Skeletal muscle satellite cell (primary cell): Measurements from ENCODE around the gene CEP83.

Source experiments
- H3K27me3 ChIP-seq: 2 replicates; pipeline ENCODE4 v1.7.0; 2013; ENCODE audit warnings: low read length; ENCODE audit not compliant: control insufficient read depth, insufficient read depth
- H3K36me3 ChIP-seq: 2 replicates; pipeline ENCODE4 v1.7.0; 2013; ENCODE audit warnings: mild to moderate bottlenecking, control low read depth, low read length; ENCODE audit not compliant: insufficient read depth
- H3K4me1 ChIP-seq: 2 replicates; pipeline ENCODE4 v1.7.0; 2013; ENCODE audit warnings: low read length; ENCODE audit not compliant: control insufficient read depth, insufficient read depth
- H3K4me2 ChIP-seq: 2 replicates; pipeline ENCODE4 v1.7.0; 2013; ENCODE audit warnings: mild to moderate bottlenecking, low read length
- H3K4me3 ChIP-seq: 2 replicates; pipeline ENCODE4 v1.7.0; 2013; ENCODE audit warnings: low read length
- H3K9ac ChIP-seq: 2 replicates; pipeline ENCODE4 v1.7.0; 2013; ENCODE audit warnings: mild to moderate bottlenecking, low read depth, low read length, moderate library complexity
- H3K9me3 ChIP-seq: replicated peaks from 2 replicates; pipeline ENCODE4 v1.7.0; 2013; ENCODE audit warnings: mild to moderate bottlenecking, control low read depth, low read length

Gene CEP83

GRCh38 chr12:94276725-94277124 is 182.9 kb downstream of the CEP83 start:
- Histone ChIP-seq H3K4me3 (no peak overlapping the region), H3K36me3 (no peaks in the 10 kb centered on the region), H3K4me2 (no peak overlapping the region), H3K4me1 (peaks cover 3% of the 10 kb centered on the region), H3K27me3 (no peaks in the 10 kb centered on the region), H3K9ac (no peak overlapping the region), H3K9me3 (no peaks in the 10 kb centered on the region)

DNA sequence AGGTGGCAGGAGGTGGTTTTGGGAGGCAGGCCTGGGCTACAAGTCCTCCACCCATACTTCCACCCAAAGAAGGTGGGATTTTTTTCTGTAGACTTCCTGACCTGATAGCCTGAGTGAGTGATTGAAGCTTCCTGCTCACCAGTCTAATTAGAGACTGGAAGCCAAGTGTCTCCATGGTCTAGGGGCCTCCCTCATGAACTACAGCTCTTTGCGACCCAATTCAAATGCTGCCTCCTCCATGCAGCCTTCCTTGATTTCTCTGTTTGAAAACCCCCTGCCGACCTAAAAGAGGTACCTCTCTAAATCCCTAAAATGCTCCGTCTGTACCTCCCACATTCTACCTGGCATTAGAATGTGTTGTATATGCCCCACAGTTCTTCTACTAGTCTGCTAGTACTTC is 186.4 kb downstream of the CEP83 start:
- no peak overlapping the region for H3K4me2 ChIP-seq
- H3K36me3 ChIP-seq, result no peaks in the 10 kb centered on the region
- H3K27me3 ChIP-seq, result no peaks in the 10 kb centered on the region
- H3K9me3 ChIP-seq, result no peaks in the 10 kb centered on the region
- no peak overlapping the region for H3K9ac ChIP-seq
- peaks cover 3% of the 10 kb centered on the region for H3K4me1 ChIP-seq
- no peak overlapping the region for H3K4me3 ChIP-seq

GRCh38 chr12:94272280-94272679 is 187.4 kb downstream of the CEP83 start:
- no peaks in the 10 kb centered on the region for H3K27me3 ChIP-seq
- no peaks in the 10 kb centered on the region for H3K36me3 ChIP-seq
- H3K4me2 ChIP-seq, result no peak overlapping the region
- H3K9me3 ChIP-seq, result no peaks in the 10 kb centered on the region
- H3K9ac ChIP-seq, result no peak overlapping the region
- no peak overlapping the region for H3K4me3 ChIP-seq
- H3K4me1 ChIP-seq, result no peaks in the 10 kb centered on the region

DNA sequence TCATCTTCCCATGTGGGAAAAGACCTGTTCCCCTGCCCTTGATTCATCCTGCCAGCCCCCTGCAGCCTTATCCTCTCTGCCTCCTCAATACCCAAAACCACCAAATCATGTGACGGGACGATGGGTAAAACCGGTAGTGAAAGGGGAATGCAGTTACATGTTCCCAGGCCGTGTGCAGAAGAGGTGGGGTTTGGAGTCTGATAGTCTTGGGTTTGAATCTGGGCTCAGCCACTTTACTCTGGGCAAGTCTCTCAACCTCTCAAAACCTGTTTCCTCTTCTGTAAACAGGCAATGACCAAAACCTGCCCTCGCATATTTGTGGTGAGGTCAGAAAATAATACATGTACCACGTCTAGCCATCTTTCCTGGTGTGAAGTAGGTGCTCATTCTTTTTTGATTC is 188.3 kb downstream of the CEP83 start:
- Histone ChIP-seq H3K9ac (no peak overlapping the region), H3K4me2 (no peak overlapping the region), H3K4me3 (no peak overlapping the region), H3K9me3 (no peaks in the 10 kb centered on the region), H3K4me1 (no peaks in the 10 kb centered on the region), H3K27me3 (no peaks in the 10 kb centered on the region), H3K36me3 (no peaks in the 10 kb centered on the region)

DNA sequence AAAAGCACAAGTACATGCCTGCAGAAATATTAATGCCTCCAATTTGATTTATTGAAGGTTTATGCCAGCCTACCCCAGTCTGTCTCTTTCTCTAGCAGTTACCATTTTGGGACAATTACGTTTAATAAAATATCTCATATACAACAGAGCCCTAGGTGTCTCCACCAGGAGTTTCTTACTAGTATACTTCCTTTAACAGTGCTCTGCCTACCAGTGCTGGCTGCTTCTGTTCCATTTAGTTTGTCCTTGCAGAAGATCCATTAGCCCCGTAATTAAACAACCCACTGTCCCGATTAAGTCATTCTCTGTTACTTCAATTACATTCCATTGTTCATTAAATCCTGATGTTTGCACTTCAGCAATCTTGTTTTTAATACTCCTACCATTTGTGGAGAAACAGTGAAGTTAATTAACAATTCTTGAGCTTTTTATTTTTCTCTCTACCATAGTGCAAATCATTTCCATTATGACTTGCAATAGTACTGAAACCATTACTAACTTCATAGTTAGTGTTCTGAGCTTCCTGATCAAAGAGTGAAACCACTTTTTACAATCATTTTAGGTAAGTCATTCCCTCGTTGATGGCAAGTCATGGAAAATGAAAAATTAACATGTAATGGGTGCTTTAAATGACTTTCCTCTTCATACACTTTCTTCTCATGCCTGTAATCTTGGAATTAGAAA is 190.2 kb downstream of the CEP83 start:
- Histone ChIP-seq H3K9me3 (no peaks in the 10 kb centered on the region), H3K4me1 (no peaks in the 10 kb centered on the region), H3K4me2 (no peak overlapping the region), H3K27me3 (no peaks in the 10 kb centered on the region), H3K36me3 (no peaks in the 10 kb centered on the region), H3K4me3 (no peak overlapping the region), H3K9ac (no peak overlapping the region)

GRCh38 chr12:94267921-94268471 is 191.7 kb downstream of the CEP83 start:
- H3K4me1 ChIP-seq, result peaks cover 3% of the 10 kb centered on the region
- no peak overlapping the region for H3K4me2 ChIP-seq
- H3K27me3 ChIP-seq, result no peaks in the 10 kb centered on the region
- H3K36me3 ChIP-seq, result no peaks in the 10 kb centered on the region
- H3K9ac ChIP-seq, result no peak overlapping the region
- H3K4me3 ChIP-seq, result no peak overlapping the region
- no peaks in the 10 kb centered on the region for H3K9me3 ChIP-seq

GRCh38 chr12:94267537-94267872 is 192.2 kb downstream of the CEP83 start:
- H3K4me1 ChIP-seq, result peaks cover 7% of the 10 kb centered on the region
- no peak overlapping the region for H3K4me2 ChIP-seq
- H3K36me3 ChIP-seq, result no peaks in the 10 kb centered on the region
- H3K4me3 ChIP-seq, result no peak overlapping the region
- no peaks in the 10 kb centered on the region for H3K9me3 ChIP-seq
- H3K9ac ChIP-seq, result no peak overlapping the region
- no peaks in the 10 kb centered on the region for H3K27me3 ChIP-seq

GRCh38 chr12:94266796-94267536 is 192.7 kb downstream of the CEP83 start:
- Histone ChIP-seq H3K9ac (no peak overlapping the region), H3K36me3 (no peaks in the 10 kb centered on the region), H3K4me2 (no peak overlapping the region), H3K9me3 (no peaks in the 10 kb centered on the region), H3K27me3 (no peaks in the 10 kb centered on the region), H3K4me1 (peaks cover 9% of the 10 kb centered on the region), H3K4me3 (no peak overlapping the region)

DNA sequence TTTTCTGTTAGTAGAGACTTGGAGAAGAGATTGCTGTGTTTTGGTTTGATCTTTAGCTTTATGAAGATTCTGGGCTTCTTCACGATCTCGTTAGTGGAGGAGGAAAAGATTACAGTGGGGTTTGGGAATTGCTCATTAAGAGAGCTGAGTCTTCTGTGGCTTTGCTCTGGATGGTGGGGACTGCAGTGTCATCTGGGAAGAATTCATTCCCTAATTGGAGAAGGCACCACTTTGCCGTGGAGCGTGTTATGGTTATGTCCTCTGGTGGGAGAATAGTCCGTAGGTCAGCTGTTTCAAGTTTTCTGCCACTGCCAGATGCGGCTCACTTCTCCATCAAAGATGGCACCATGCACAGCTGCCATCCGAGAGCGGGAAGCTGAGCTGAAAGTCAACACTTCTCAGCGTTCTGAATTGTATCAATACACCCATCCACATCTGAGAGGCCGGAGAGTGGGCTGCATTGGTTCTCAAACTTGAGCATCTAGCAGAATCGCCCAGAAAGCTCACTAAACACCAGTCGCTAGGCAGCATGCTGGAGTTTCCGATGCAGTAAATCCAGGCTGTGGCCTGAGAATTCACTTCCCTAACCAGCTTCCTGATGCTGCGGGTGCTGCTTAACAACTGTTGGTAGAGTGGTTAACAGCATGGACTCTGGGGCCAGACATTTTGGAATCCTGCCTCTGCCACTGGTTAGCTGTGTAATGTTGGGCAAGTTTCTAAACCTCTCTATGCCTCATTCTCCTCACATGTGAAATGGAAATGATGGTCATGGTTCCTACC is 193.5 kb downstream of the CEP83 start:
- Histone ChIP-seq H3K4me3 (no peak overlapping the region), H3K9me3 (no peaks in the 10 kb centered on the region), H3K9ac (no peak overlapping the region), H3K27me3 (no peaks in the 10 kb centered on the region), H3K36me3 (no peaks in the 10 kb centered on the region), H3K4me1 (peaks cover 16% of the 10 kb centered on the region), H3K4me2 (no peak overlapping the region)

GRCh38 chr12:94265539-94265938 is 194.1 kb downstream of the CEP83 start:
- no peaks in the 10 kb centered on the region for H3K9me3 ChIP-seq
- no peak overlapping the region for H3K9ac ChIP-seq
- no peak overlapping the region for H3K4me3 ChIP-seq
- peaks cover 16% of the 10 kb centered on the region for H3K4me1 ChIP-seq
- no peaks in the 10 kb centered on the region for H3K36me3 ChIP-seq
- H3K4me2 ChIP-seq, result no peak overlapping the region
- no peaks in the 10 kb centered on the region for H3K27me3 ChIP-seq

DNA sequence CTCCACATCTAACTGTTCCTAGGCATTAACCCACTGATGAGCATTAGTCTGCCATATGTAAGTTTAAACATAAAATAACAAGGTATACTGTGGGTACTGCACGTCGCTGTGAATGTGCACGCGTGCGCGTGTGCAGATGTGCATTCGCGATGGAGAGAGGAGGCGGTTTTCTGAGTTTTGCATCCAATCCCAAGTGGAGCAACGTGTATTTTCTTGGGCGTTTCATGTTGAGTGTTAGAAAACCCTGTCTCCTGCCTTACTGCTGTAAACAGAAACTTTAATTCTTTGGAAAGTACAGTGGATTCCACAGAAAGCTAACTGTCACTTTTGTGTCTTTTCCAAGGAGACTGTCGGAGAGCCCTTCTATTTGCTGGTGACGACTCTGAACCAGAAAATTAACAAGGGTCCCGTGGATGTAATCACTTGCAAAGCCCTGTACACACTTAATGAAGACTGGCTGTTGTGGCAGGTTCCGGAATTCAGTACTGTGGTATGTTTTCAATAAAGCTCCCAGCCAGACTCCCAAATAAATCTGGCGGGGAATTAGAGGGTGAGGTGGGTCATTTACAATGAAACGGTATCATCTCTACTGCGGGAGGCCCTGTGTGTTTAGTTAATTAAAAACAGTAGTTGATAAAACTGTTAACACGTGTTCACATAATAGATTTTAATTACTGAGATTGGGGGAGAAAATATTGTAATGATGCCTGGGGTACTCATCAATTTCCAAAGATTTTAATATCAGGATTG is 194.8 kb downstream of the CEP83 start:
- Histone ChIP-seq H3K4me1 (peaks cover 16% of the 10 kb centered on the region), H3K4me3 (no peak overlapping the region), H3K4me2 (no peak overlapping the region), H3K9me3 (no peaks in the 10 kb centered on the region), H3K36me3 (no peaks in the 10 kb centered on the region), H3K9ac (no peak overlapping the region), H3K27me3 (no peaks in the 10 kb centered on the region)
